Peyer's patch (tissue), 4 donors: Measurements from ENCODE around the gene FSTL1. TPM values are rescaled to one million over a fixed set of nuclear protein-coding genes. Genes with fewer than 3 reads are reported as not detected.

Source experiments
- DNase-seq, 3 donors: peaks; one replicate each; pipeline ENCODE4 v3.0.0-alpha.2; 2017 to 2019
- H3K27ac ChIP-seq, 4 donors: fragments of 200-600 bp; sonication (generic); one replicate each; pipeline ENCODE4 v1.5.1; 2016 to 2019
- H3K27me3 ChIP-seq, 2 donors: fragments of 200-600 bp; sonication (generic); one replicate each; pipeline ENCODE4 v1.5.1; 2019
- H3K36me3 ChIP-seq, 3 donors: fragments of 200-600 bp; sonication (generic); one replicate each; pipeline ENCODE4 v1.5.1; 2016 to 2019
- H3K4me1 ChIP-seq, 4 donors: fragments of 200-600 bp; sonication (generic); one replicate each; pipeline ENCODE4 v1.5.1; 2016 to 2019
- H3K4me3 ChIP-seq, 4 donors: fragments of 200-600 bp; sonication (generic); 1 replicate in 3 of 4; 2 replicates in 1 of 4; pipeline ENCODE4 v1.5.1; 2016 to 2019; ENCODE audit warnings: mild to moderate bottlenecking in 1 of 4
- H3K9me3 ChIP-seq, 4 donors: fragments of 200-600 bp; sonication (generic); one replicate each; pipeline ENCODE4 v1.5.1; 2016 to 2019; ENCODE audit warnings: mild to moderate bottlenecking in 1 of 4
- CTCF ChIP-seq, 6 experiments: fragments of 450-650 bp in 4 of 6; fragments of 200-600 bp in 2 of 6; sonication (generic) in 1 of 6; IDR thresholded peaks; one replicate each; pipeline ENCODE4 v1.5.1; 2017 to 2019; ENCODE audit warnings: antibody characterized with exemption in 6 of 6, mild to moderate bottlenecking in 3 of 6, moderate library complexity in 1 of 6
- POLR2A ChIP-seq, 2 donors: fragments of 450-650 bp; IDR thresholded peaks; one replicate each; pipeline ENCODE4 v1.5.1; 2017; ENCODE audit warnings: antibody characterized with exemption in 2 of 2, mild to moderate bottlenecking in 2 of 2, moderate library complexity in 2 of 2
- total RNA-seq, 4 donors: library from RNA; depleted of rRNA; stranded (reverse); fragments of >200 nt; gene quantifications; one replicate each; pipeline ENCODE4 v1.1.0, GENCODE V29; 2016

Gene FSTL1
- total RNA-seq, 4 donors from 2014 or later, result 22.2 to 84.2 (median 59.8) TPM

GRCh38 chr3:120348991-120349854, 101.6 kb downstream of the FSTL1 start, which contains the start of gene LRRC58:
LRRC58 (minus strand) TSS chr3:120349354; CDS start chr3:120349243, 111 bp downstream.
- DNase-seq, result peak; percentile 83 to 95 (median 93)
- H3K27ac ChIP-seq, result peak within 1 kb of the TSS; percentile 79 to 91 (median 85)
- no peaks in the 10 kb centered on the region for H3K36me3 ChIP-seq
- peak within 1 kb of the TSS; percentile 65 to 83 (median 72) for H3K4me3 ChIP-seq
- H3K4me1 ChIP-seq, result peaks cover 0 to 18% (median 1%) of the 10 kb centered on the region in 4 donors
- H3K9me3 ChIP-seq, result no peaks in the 10 kb centered on the region
- no peaks in the 10 kb centered on the region for H3K27me3 ChIP-seq
- TF ChIP-seq CTCF (IDR thresholded peaks at IDR 0.05) (peak in 5 of 6 experiments; percentile 11 to 39 (median 25)), POLR2A (IDR thresholded peaks at IDR 0.05) (peak; percentile 74 to 77)

DNA sequence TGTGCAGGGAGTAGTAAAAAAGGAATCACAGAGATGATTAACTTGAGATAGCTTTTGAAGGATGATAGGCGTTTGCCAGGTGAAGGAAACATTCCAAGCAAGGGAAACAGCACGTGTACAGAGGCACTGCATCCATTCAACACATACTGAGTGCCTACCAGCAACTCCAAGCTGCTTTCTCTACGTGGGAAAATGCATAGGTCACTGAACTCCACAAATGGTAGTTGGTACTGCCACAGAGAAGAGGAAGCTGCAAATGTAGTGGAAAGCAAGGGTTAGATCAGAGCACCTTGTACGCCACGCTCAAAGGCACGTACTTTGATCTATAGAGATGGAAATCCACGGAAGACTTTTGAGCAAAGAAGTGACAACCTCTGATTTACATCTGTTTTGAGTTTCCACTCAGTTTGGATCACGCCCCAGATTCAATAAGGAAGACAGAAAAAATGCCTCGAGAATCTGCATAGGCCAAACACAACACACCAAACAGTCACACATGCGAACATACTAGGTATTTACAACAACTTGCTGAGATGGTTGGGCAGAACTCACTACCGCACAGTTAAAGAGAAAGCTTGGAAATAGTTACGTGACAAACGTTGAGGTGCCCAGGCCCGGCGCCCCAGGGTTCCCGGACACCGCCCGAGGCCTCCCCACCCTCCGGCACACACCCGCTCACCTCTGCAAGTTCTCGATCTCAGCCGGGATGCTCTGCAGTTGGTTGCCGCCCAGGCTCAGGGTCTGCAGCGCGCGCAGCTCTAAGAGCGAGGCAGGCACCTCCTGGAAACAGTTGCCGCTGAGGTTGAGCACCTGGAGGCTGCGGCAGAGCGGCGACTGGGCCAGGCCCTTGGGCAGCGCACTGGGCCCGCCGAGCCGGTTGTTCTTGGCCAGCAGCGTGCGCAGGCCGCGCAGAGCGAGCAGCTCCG, 102.5 kb downstream of the FSTL1 start:
- Histone ChIP-seq H3K4me3 (peak overlapping the region; percentile 65 to 83 (median 72)), H3K27me3 (no peaks in the 10 kb centered on the region), H3K27ac (peak overlapping the region; percentile 79 to 91 (median 85)), H3K4me1 (peaks cover 0 to 18% (median 1%) of the 10 kb centered on the region in 4 donors), H3K9me3 (no peaks in the 10 kb centered on the region), H3K36me3 (no peaks in the 10 kb centered on the region)
- TF ChIP-seq CTCF (IDR thresholded peaks at IDR 0.05), result no peak
- no peak for TF ChIP-seq POLR2A (IDR thresholded peaks at IDR 0.05)
- peak in 1 of 3 donors; percentile 39 for DNase-seq

DNA sequence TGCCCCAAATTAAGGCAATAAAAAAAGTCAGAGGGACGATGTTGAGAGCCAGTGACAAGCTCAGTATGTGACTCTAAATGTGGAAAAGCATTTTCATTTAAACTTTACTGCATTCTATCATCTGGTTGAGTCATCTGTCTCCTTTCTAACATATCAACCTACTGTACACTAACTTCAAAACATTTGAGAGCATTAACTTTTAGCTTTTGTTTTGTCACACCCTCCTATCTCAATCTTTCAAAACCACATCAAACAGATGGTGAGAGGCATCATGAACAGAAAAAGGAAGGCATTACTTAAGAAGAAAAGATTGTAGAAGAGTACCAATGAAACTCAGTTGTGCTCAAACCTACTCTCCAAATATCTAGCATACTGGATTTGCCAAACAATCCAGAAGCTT, 106.4 kb downstream of the FSTL1 start:
- H3K4me1 ChIP-seq, result peaks cover 0 to 15% (median 1%) of the 10 kb centered on the region in 4 donors

More for the DNA sequence above, 106.4 kb downstream of the FSTL1 start:
- no peaks in the 10 kb centered on the region for H3K9me3 ChIP-seq
- TF ChIP-seq CTCF (IDR thresholded peaks at IDR 0.05), result no peak
- no peak for TF ChIP-seq POLR2A (IDR thresholded peaks at IDR 0.05)
- no peak overlapping the region for H3K27ac ChIP-seq
- no peaks in the 10 kb centered on the region for H3K27me3 ChIP-seq
- no peak overlapping the region for H3K4me3 ChIP-seq
- DNase-seq, result no peak
- peaks cover 0 to 3% (median 0%) of the 10 kb centered on the region in 3 donors for H3K36me3 ChIP-seq

Other genes with a start within 250 kb of the FSTL1 start
- not detected for gene GPR156, start 165.8 kb downstream of the FSTL1 start, total RNA-seq
- 10 to 100 TPM; 18.6 to 24.8 (median 21.9) TPM for gene LRRC58, start 101.6 kb downstream of the FSTL1 start, total RNA-seq
- 100 to 1,000 TPM in 1 of 4 donors, 10 to 100 TPM in 3; 43.7 to 156 (median 79.6) TPM for gene NDUFB4, start 145.3 kb upstream of the FSTL1 start, total RNA-seq
- 100 to 1,000 TPM in 2 of 4 donors, 10 to 100 TPM in 2; 14.9 to 140 (median 99.8) TPM for gene HGD, start 231.2 kb upstream of the FSTL1 start, total RNA-seq